H1 (cell line): Measurements from ENCODE around the gene UIMC1. TPM values are rescaled to one million over a fixed set of nuclear protein-coding genes. Genes with fewer than 3 reads are reported as not detected.

Experiments
- BACH1 ChIP-seq: IDR thresholded peaks from 2 replicates; pipeline ENCODE4 v1.6.1; 2012; ENCODE audit warnings: low read length, improper control_type of control experiment
- CEBPB ChIP-seq: IDR thresholded peaks from 2 replicates; pipeline ENCODE4 v1.6.1; 2012; ENCODE audit warnings: low read depth, low read length
- CHD7 ChIP-seq: fragments of 300-600 bp; sonication (generic); IDR thresholded peaks from 2 replicates; pipeline ENCODE4 v1.7.1; 2012; ENCODE audit warnings: low read length, moderate library complexity, mild to moderate bottlenecking, inconsistent platforms; ENCODE audit not compliant: insufficient replicate concordance
- EP300 ChIP-seq, 2 experiments: IDR thresholded peaks; 1 replicate in 1 of 2; 2 replicates in 1 of 2; pipeline ENCODE4 v1.6.1; 2011 to 2012; ENCODE audit warnings: low read depth in 2 of 2, low read length in 2 of 2, mild to moderate bottlenecking in 2 of 2, borderline replicate concordance in 1 of 2, inconsistent platforms in 1 of 2, moderate library complexity in 1 of 2
- GTF2F1 ChIP-seq: IDR thresholded peaks from 2 replicates; pipeline ENCODE4 v1.6.1; 2012; ENCODE audit warnings: low read depth, low read length, improper control_type of control experiment, borderline replicate concordance
- POLR2A ChIP-seq, 2 experiments: IDR thresholded peaks; 1 replicate in 1 of 2; 2 replicates in 1 of 2; pipeline ENCODE4 v1.6.1; 2011; ENCODE audit warnings: low read depth in 2 of 2, low read length in 2 of 2, mild to moderate bottlenecking in 2 of 2; ENCODE audit errors: control extremely low read depth in 1 of 2
- RXRA ChIP-seq: IDR thresholded peaks from 2 replicates; pipeline ENCODE4 v1.6.1; 2011; ENCODE audit warnings: low read depth, mild to moderate bottlenecking, low read length, moderate library complexity; ENCODE audit not compliant: insufficient read depth
- SAP30 ChIP-seq: fragments of 300-600 bp; sonication (generic); IDR thresholded peaks from 2 replicates; pipeline ENCODE4 v1.7.1; 2012; ENCODE audit warnings: low read length, moderate library complexity, mild to moderate bottlenecking, inconsistent platforms; ENCODE audit not compliant: insufficient read depth, insufficient replicate concordance
- TAF7 ChIP-seq: optimal IDR thresholded peaks from 2 replicates; pipeline ENCODE3; 2011; ENCODE audit warnings: low read depth, mild to moderate bottlenecking, inconsistent platforms, low read length, moderate library complexity, borderline replicate concordance
- polyA plus RNA-seq, 7 experiments: library from polyadenylated mRNA; depleted of rRNA in 3 of 7; stranded (reverse) in 5 of 7; unstranded in 2 of 7; fragments of >200 nt in 5 of 7; fragments of 200-250 nt in 2 of 7; gene quantifications; 1 replicate in 5 of 7; 2 replicates in 1 of 7; 4 replicates in 1 of 7; pipeline versions ENCODE4 v1.2.1 to v1.2.3, GENCODE V29; 2011 to 2013; ENCODE audit warnings: missing spikeins in 2 of 7, mixed read lengths in 2 of 7
- total RNA-seq: library from RNA; stranded (reverse); fragmentation: NEBNext Ultra II Directional; extraction: Animal tissue kit (Norgen Biotek cat#: 25700); gene quantifications from 2 replicates; pipeline ENCODE4 v1.2.1, GENCODE V29; 2021

UIMC1 gene
- total and polyA plus RNA-seq, 2 of the 8 experiments (the other 6 are each of a cell fraction or from before 2014, with no cell fraction given) = 12.8 to 43.7 TPM

DNA sequence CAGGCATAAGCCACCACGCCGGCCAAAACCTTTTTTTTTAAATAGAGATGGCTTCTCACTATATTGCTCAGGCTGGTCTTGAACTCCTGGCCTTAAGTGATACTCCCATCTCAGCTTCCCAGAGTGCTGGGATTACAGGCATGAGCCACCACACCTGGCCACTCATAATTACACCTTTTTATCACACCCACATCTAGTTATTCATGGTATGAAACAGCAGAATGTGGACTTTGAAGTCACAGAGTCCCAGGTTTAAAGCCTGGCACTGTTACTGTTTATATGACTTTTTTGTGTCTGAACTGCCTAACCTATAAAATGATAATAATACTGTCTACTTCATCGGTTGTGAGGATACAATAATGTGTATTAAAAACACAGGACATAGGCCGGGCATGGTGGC is 39.1 kb upstream of the UIMC1 start (continued):
- no peak for TF ChIP-seq CHD7
- TF ChIP-seq SAP30 = no peak
- no peak for TF ChIP-seq TAF7
- no peak for TF ChIP-seq GTF2F1
- no peak for TF ChIP-seq CEBPB
- no peak for TF ChIP-seq EP300 (IDR thresholded peaks at IDR 0.05; ENCODE audit: borderline replicate concordance in 1 of 2, low read depth in 2 of 2, low read length in 2 of 2)
- no peak for TF ChIP-seq RXRA
- TF ChIP-seq BACH1 = no peak
- TF ChIP-seq POLR2A (IDR thresholded peaks at IDR 0.05; ENCODE audit: control extremely low read depth in 1 of 2, low read depth in 2 of 2, low read length in 2 of 2) = no peak
